OCI-LY3 (cell line): ENCODE results near the gene ZNF467.

Experiments
- EZH2phosphoT487 ChIP-seq: fragments of 200-600 bp; shearing (Covaris generic); IDR thresholded peaks from 2 replicates; pipeline ENCODE4 v1.6.1; 2018; ENCODE audit warnings: antibody characterized with exemption, mixed run types, low read depth
- TF ChIP-seq, protein P1 (sequence below): fragments of 200-600, 300-600 bp; sonication (generic); IDR thresholded peaks from 2 replicates; pipeline ENCODE4 v1.5.1; 2014; ENCODE audit warnings: antibody characterized with exemption, low read length, low read depth

DNA sequence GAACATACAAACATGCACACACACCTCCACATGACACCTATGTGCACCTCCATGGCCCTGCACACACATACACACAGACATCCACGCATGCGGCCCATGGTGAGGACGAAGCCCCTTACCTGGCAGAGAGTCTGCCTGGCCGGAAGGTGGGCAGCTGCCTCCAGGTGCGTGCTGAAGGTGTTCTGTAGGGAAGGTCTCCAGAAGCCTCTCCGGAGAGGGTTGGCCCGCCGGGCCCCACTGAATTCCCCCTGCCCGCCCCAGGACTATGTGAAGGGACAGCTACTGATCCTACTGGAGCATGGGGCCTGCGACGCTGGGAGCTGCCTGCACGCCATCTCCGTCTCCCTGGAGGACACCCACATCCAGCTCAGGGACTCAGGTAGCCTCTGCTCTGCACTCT lies 8.5 kb upstream of the ZNF467 start:
- TF ChIP-seq, protein P1, sequence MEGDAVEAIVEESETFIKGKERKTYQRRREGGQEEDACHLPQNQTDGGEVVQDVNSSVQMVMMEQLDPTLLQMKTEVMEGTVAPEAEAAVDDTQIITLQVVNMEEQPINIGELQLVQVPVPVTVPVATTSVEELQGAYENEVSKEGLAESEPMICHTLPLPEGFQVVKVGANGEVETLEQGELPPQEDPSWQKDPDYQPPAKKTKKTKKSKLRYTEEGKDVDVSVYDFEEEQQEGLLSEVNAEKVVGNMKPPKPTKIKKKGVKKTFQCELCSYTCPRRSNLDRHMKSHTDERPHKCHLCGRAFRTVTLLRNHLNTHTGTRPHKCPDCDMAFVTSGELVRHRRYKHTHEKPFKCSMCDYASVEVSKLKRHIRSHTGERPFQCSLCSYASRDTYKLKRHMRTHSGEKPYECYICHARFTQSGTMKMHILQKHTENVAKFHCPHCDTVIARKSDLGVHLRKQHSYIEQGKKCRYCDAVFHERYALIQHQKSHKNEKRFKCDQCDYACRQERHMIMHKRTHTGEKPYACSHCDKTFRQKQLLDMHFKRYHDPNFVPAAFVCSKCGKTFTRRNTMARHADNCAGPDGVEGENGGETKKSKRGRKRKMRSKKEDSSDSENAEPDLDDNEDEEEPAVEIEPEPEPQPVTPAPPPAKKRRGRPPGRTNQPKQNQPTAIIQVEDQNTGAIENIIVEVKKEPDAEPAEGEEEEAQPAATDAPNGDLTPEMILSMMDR, result no peak
- TF ChIP-seq EZH2phosphoT487, result no peak
